ENCODE results near the gene LHX3. TPM values are rescaled to one million over a fixed set of nuclear protein-coding genes. Genes with fewer than 3 reads are reported as not detected.

LHX3 gene
- total and polyA plus RNA-seq, 10 of the 15 experiments (the other 5 are each of a cell fraction or from before 2014, with no cell fraction given): not detected

GRCh38 chr9:136194540-136194939, 10.4 kb downstream of the LHX3 start:
- FAIRE-seq: no peak
- intact Hi-C loops (cut with micrococcal nuclease; ENCODE audit: unreplicated experiment) (no loop called here), in situ Hi-C loops (cut with MboI) (no loop called here)
- Histone ChIP-seq H3K9me3 (replicated peaks; ENCODE audit: control insufficient read depth, insufficient read depth, low read length) (no peaks in the 10 kb centered on the region), H3K79me2 (ENCODE audit: control insufficient read depth, insufficient read depth, low read length) (no peaks in the 10 kb centered on the region), H3K4me2 (ENCODE audit: control insufficient read depth, insufficient read depth) (no peak overlapping the region), H3K36me3 (ENCODE audit: control insufficient read depth in 2 of 2, insufficient read depth in 2 of 2, low read length in 1 of 2) (no peaks in the 10 kb centered on the region; a peak in 1 of 4 replicates), H3K27me3 (replicated peaks in 1 of 2; ENCODE audit: control insufficient read depth in 2 of 2, insufficient read depth in 2 of 2, low read length in 1 of 2) (peaks cover 8 to 14% of the 10 kb centered on the region in 2 experiments), H3K4me3 (no peak overlapping the region), H3K4me1 (ENCODE audit: control insufficient read depth, insufficient read depth, low read length) (0 out of 2 replicates have a peak, but pooled peaks cover 4% of the 10 kb centered on the region), H2AFZ (ENCODE audit: control insufficient read depth, low read depth, low read length) (no peak overlapping the region), H3K9ac (ENCODE audit: control insufficient read depth, insufficient read depth, low read length) (no peak overlapping the region), H4K20me1 (ENCODE audit: control insufficient read depth, insufficient read depth) (no peaks in the 10 kb centered on the region), H3K27ac (ENCODE audit: control insufficient read depth, insufficient read depth) (no peak overlapping the region)
- RAD21 ChIA-PET (ENCODE audit: unreplicated experiment): no interaction called here
- DNase-seq (ENCODE audit: low read depth, low spot score): no peak
- no TSS peak for BruUV-seq (replicated peaks)
- no peak for ATAC-seq
- CTCF ChIA-PET: no interaction called here
- WGBS (ENCODE audit: insufficient coverage, insufficient replicate concordance, low lambda C conversion rate, missing lambda C conversion rate): 26% methylated on average over 4 of the region's 5 CpGs
- SMC1A ChIA-PET (ENCODE audit: uncharacterized antibody, unreplicated experiment): no interaction called here
- POLR2A ChIA-PET: no interaction called here
- no peak for TF ChIP-seq IRF3 (IDR thresholded peaks at IDR 0.05)
- TF ChIP-seq WRNIP1 (IDR thresholded peaks at IDR 0.05; ENCODE audit: borderline replicate concordance, low read depth, low read length): no peak
- no peak for TF ChIP-seq POLR2AphosphoS5 (IDR thresholded peaks at IDR 0.05; ENCODE audit: low read length)
- no peak for TF ChIP-seq NRF1 (conservative IDR thresholded peaks at IDR 0.05; ENCODE audit: low read depth, low read length)
- TF ChIP-seq CEBPZ (IDR thresholded peaks at IDR 0.05; ENCODE audit: low read depth, low read length): no peak
- no peak for TF ChIP-seq PML (IDR thresholded peaks at IDR 0.05; ENCODE audit: low read length)
- no peak for TF ChIP-seq MYC (IDR thresholded peaks at IDR 0.05; ENCODE audit: insufficient read depth, insufficient read length, insufficient replicate concordance, low read length, severe bottlenecking)
- TF ChIP-seq ZNF622 (IDR thresholded peaks at IDR 0.05): no peak
- TF ChIP-seq, protein P1, sequence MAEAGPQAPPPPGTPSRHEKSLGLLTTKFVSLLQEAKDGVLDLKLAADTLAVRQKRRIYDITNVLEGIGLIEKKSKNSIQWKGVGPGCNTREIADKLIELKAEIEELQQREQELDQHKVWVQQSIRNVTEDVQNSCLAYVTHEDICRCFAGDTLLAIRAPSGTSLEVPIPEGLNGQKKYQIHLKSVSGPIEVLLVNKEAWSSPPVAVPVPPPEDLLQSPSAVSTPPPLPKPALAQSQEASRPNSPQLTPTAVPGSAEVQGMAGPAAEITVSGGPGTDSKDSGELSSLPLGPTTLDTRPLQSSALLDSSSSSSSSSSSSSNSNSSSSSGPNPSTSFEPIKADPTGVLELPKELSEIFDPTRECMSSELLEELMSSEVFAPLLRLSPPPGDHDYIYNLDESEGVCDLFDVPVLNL (IDR thresholded peaks at IDR 0.05; ENCODE audit: low read depth, low read length): no peak
- TF ChIP-seq ZSCAN29 (IDR thresholded peaks at IDR 0.05): no peak
- TF ChIP-seq CUX1 (IDR thresholded peaks at IDR 0.05; ENCODE audit: insufficient replicate concordance, low read depth, low read length): no peak

All from GM12878 (cell line).